ENCODE results near the gene MAGEA9B.
"Not testable (repeated sequence)": the region's sequence is repeated elsewhere in the genome, so short reads cannot be mapped to it uniquely, and the experiment has no call there.

Gene MAGEA9B

DNA sequence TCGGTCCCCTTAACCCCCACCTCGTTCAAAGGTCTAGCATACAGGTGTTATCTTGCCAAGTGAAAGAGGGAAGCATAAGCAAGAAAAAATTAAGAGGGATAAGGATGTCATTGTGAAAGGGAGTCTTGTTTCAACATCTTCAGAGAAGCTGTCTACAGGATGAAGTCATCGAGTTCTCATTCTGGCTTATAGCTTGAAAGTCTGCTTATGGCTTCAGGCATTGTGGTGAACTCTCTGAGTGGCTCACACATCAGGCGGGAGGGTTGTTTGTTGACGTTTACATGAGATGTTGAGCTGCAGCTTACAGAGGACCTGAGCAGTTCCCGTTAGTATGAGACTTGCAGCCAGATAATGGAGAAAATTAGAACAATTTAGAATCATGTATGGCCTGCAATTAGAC, 16.6 kb downstream of the MAGEA9B start:
- DNase-seq: peak; percentile 24

DNA sequence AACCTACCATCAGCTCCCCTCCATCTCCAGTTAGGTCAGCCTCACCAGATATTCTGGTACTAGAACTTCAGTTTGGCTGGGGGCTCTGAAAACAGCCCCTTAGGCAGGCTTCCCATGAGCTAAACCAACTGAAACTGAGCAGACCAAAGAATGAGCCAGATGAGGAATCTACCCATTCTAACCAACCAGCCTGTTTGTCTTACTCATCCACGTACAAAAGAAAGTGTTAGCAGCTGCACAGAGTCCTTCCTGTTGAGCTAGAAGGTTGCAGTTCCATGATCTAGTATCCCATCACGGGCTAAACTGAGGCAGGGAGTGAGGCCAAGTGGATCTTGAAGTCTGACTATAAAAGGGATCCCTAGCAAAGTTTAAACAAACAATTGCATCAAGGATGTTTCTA, 17.5 kb downstream of the MAGEA9B start:
- no peak for DNase-seq

DNA sequence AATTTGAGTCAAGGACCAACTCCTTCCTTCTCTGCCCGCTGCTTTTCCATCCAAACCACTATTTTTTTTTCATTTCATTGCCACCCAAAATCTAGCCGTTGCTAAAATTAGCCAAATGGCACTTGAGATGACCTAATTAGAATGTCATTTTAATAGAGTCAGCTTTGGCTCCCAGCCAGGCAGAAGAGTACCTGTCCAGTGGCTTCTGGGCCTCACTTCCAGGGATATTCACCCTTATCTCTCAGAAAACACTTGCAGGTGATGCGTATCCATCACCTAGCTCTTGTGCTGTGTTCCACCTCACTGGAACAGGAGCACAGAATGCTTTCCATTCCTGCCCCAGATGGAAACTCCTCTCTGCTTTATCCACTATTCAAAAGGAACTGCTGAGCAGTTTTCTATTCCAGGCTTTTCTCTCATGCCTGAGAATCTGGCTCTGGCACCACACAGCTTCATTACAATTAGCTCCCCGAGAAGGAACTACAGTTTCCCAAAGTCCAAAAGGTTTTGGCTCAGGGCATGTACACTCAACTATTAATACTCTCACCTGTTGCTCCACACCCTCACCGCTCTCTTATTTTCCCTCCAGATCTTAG, 18.5 kb downstream of the MAGEA9B start:
- peak; percentile 37 for DNase-seq

DNA sequence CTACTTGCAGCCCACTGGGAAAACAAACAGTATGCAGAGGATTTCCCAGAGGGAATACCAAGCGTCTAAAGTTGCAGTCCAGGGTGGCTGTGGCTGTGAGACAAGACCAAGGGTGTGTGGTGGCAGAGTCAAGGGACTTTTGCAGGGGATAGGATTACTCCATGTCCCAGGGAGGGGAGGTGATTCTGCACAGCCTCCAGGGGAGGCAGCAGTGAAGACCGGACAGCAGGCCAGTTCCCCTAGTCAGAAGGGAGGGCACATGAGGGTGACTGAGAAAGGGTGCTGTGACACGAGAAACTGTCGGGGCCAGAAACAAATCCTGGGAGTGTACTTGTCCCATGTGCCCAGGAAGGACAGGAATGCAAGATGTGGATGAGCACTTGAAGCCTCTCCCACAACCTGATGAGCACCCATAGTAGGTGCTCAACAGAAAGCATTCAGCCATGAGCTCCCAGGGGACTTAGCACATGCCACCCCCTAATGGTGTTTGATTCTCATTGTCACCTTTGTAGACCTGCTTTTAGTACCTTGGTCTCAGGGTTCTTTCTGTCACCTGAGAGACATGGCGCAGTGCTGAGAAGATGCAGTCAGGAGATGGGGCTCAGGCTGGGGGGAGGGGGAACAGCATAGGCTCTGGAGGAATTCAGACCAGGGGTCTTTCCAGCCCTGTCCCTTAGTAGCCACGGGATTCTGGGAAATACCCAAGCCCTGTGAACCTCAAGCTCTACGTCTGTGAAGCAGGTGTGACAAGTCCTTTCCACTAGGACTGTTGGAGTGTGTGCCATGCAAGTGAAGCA, 19.4 kb downstream of the MAGEA9B start:
- DNase-seq: no peak

DNA sequence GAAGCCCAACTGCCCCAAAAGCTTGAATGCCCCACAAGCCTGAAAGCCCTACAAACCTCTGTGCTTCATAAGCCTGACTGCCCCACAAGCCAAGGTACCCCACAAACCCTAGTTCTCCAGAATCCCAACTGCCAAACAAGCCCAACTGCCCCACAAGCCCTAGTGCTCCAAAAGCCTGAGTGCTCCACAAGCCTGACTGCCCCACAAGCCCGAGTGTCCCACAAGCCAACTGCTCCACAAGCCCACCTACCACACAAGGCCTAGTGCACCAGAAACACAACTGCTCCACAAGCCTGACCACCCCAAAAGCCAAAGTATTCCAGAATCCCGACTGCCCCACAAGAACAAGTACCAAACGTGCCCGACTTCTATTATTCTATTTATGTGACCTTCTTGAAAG, 23.9 kb downstream of the MAGEA9B start:
- DNase-seq: no peak

DNA sequence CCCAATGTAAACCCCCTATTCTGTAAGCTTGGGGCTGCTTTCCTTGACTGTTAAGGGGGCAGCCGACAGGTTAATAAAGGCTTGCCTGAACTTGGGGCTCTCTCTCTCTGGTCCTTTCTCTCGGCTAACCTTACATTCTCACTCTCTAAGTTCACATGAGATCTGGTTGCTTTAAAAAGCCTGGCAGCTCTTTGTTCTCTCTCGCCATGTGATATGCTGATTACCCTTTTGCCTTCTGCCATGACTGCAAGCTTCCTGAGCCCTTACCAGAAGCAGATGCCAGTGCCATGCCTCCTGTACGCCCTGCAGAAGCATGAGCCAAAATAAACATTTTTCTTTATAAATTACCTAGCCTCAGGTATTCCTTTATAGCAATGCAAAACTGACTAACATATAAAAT, 32.0 kb downstream of the MAGEA9B start:
- DNase-seq: not testable (repeated sequence)

DNA sequence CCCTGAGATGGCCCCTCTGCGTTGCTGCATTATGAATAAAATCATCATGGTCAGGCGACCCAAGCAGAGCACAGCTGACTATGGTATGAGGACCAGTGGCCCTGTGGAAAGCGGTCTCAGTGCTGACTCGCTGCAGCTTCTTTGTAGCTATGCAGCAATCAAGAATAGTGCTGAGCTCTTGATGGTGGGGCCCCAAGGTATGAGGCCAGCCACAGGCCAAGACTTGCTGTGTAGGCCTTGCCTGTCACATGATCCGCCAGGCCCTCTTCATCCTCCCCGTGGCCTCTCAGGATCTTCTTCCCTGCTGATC, 35.4 kb downstream of the MAGEA9B start:
- not testable (repeated sequence) for DNase-seq

DNA sequence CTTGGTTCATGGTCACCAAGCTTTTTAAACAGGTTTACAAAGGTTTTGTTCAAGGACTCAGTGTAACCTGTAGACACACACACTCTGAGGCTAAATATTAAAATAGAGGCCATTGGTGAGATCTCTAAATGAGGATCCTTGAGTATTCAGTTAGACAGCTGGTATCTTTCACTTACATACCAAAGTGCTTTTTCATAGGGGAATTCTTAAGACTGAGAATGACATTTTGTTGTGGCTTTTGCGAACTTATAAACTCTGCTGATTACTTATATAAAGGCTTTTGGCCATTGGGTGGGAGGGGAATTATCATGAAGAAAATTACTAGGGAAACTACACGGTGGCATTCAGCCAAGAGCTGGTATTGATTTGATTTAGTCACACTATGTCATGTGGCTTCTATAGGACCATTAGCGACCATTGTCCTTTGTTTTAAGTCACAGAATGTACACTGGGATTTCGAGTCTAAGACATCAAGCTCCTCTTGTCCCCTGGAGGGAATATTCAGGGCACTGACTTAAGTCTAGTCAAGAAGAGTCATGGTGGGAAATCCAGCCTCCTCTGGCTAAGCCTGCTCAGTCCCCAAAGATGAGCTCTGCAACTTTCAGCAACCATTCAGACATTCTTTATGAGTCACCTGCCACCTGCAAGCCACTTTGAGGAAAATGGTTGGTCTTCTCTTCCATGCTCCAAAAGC, 35.9 kb downstream of the MAGEA9B start:
- not testable (repeated sequence) for DNase-seq

DNA sequence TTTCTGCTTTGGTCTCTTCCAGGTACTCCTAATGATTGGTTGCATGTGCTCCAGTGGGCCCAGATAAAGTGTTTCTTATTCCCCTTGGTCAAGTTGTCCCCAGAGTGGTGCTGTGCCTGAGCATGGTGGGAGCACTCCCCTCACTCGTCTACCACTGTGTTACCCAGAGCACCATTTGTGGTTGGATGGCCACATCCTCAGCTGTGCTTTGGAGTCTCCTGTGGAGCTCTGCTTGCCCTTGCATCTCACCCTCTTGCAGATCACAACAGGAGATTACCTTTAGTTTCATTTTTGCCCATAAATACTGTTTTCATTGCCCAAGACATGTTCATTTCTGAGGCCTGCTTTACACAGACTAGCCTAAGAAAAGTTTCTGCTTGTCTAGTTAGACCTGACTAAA, 36.8 kb downstream of the MAGEA9B start:
- not testable (repeated sequence) for DNase-seq

DNA sequence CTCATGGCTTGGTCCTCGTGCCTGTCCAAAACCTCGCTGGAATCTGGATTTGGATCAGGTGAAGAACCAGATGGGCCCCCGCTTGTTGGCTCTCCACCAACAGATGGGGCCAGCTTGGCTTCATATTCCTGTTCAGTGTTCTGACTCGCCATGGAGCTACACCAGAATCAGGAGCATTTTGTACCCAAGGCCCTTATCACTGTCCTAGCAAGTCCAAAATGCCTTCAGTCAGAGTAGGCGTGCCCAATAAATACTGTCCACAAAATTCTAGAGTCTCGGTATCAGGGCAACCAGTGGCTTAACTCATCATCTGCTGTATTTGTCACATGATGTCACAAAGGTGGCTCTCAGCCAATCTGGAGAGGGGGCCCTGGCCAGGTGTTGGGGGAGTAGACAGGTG, 37.6 kb downstream of the MAGEA9B start, which contains the start of gene HSFX3:
Gene HSFX3 (minus strand): TSS at position 224 of the 400 bp plus-strand sequence. CDS start 72 bp downstream, at position 152.
- not testable (repeated sequence) for DNase-seq

DNA sequence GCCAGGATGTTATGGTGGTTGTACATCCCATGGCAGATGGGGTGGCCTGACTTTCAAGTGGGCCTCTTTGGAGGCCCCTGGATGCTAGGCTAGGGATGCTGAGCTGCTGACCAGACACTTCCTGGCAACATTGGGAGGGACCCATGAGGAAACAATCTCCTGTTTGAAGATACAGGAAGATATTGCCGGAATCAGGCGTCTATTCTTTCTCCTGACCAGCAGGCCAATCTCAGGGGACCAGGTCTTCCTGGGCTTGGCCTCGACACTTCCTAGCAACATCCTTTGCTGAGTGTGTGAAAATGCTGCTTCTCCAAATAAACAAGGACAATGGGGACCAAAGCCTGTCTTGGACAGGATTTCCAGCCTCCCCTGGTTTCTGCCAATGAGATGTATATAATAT, 39.5 kb downstream of the MAGEA9B start:
- DNase-seq: not testable (repeated sequence)

DNA sequence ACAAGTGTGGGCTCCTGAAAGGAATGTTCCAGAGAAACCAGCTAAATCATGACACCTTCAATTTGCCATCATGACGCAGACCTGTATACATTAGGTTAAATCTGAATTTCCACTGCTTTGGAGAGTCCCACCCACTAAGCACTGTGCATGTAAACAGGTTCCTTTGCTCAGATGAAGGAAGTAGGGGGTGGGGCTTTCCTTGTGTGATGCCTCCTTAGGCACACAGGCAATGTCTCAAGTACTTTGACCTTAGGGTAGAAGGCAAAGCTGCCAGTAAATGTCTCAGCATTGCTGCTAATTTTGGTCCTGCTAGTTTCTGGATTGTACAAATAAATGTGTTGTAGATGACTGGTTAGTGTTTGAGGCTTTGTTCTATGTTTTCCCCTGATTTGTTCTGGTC, 40.3 kb downstream of the MAGEA9B start:
- not testable (repeated sequence) for DNase-seq

DNA sequence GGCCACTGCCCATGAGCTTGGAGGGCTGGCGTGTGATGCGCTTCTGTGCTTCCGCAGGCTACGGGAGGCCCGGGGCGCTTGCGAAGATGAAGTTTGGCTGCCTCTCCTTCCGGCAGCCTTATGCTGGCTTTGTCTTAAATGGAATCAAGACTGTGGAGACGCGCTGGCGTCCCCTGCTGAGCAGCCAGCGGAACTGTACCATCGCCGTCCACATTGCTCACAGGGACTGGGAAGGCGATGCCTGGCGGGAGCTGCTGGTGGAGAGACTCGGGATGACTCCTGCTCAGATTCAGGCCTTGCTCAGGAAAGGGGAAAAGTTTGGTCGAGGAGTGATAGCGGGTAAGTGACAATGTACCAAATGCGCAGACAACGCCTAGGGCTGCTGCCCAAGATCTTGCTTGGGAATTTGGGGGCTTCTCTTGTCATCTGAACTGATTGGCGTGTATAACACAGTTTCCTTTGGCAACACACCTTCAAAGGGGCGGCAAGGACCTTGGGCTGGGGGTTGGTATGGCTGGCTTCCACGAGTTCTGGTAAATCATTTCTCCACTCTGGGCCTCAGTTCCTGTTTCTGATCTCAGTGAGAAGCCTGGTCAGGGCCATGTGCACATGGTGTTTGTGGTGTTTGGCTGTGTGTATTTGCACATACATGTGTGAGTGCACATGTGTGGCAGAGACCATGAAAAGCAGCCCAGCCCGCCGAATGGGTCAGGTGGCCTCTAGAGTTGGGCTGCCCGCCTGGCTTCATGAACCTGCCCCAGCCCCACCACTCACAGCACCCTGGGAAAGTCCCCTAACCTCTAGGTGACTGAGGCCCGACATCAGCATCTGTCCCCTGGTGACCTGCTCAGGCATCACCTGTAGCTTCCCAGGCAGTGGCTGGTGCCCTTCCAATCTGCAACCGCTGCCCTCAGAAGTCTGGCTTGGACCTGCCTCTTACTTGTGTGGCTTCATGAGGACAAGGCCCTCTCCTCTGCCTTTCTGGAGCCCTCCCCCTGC, 41.4 kb downstream of the MAGEA9B start:
- not testable (repeated sequence) for DNase-seq

DNA sequence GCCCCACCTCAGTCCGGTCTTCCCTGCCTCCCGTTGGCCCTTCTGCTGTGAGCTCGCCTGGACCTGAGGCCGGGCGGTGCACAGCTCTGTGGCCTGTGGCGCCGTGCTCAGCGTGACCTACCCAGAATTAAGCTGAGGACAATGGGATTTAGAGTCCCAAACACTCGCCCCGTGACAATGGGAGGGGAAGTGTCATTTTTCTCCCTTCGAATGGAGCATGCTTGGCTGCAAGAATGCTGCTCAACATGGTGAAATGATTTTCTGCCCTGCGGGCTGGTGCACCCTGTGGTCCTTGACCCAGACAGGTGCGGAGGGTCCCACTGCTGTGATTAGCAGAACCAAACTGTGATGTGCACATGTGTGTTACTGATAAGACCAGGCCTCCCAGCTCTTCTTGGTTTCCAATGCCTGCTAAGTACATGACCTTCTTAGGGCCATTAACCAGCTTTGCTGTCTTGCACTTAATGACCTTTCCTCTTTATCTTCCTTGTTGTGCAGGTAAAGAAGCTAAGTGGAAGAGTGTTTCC, 45.7 kb downstream of the MAGEA9B start:
- no peak for DNase-seq

DNA sequence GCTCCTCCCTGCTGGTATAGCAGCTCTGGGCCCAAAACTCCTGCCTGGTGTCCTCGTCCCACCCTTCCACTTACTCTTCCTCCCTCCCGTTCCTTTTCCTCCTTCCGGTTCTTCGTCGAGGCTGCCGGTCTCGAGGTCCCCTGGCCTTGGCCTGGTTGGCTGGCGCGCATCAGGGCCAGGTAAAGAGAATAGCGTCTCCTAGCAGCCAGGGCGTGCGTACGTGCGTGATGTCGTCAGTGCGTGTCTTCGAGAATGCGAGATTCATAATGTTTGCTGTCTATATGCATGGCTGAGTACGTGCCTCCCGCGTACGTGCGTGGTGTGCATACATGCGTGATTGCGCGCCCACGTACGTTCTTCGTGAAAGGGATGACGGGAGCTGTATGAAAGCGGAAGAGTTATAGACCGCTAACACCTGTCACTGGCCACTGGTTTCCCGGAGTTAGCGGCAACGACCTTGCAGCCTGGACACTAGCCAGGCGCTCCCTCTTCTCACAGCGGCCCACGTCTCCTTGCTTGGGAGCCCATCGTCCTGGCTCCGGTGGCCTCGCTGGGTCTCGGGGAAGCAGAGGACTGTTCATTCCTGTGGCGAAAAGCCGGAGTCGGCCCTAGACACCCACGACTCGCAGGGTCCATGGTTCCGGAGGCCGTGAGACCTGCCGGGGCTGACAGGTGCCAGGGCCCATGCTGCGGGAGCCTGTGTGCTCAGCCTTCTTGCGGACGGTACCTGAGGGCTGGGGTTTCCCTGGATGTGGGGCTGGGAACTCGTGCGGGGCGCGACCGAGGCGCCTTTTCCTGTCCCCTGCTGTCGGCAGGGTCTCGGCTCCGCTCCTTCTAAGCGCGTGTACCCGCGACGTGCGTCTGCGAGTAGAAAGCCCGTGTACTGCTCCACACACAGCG, 46.4 kb downstream of the MAGEA9B start, which contains the start of gene EOLA1:
Gene EOLA1 (plus strand): TSS at position 392 of the 900 bp plus-strand sequence. CDS start 4,619 bp downstream, outside the sequence.
- peak; percentile 82 for DNase-seq

DNA sequence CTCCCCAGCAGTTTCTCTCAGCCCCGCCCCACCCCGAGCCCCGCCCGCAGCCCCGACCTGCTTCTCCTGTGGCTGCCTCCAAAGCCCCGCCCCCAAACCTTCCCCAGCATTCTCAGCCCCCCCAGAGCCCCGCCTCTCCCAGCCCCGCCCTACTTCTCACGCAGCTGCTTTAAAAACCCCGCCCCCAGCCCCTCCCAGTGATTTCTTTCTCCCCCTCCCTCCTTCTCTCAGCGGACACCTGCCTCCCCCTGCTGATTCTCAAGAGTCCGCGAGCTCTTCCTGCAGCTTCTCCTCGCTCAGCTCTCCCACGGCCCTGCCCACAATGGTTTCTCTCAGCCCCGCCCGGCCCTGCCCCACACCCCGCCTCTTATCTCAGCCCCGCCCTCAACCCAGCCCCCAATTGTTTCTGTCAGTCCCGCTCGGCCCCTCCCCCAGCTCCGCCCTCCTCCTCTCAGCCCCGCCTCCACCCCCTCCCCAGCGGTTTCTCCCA, 47.1 kb downstream of the MAGEA9B start:
- peak; percentile 82 for DNase-seq

DNA sequence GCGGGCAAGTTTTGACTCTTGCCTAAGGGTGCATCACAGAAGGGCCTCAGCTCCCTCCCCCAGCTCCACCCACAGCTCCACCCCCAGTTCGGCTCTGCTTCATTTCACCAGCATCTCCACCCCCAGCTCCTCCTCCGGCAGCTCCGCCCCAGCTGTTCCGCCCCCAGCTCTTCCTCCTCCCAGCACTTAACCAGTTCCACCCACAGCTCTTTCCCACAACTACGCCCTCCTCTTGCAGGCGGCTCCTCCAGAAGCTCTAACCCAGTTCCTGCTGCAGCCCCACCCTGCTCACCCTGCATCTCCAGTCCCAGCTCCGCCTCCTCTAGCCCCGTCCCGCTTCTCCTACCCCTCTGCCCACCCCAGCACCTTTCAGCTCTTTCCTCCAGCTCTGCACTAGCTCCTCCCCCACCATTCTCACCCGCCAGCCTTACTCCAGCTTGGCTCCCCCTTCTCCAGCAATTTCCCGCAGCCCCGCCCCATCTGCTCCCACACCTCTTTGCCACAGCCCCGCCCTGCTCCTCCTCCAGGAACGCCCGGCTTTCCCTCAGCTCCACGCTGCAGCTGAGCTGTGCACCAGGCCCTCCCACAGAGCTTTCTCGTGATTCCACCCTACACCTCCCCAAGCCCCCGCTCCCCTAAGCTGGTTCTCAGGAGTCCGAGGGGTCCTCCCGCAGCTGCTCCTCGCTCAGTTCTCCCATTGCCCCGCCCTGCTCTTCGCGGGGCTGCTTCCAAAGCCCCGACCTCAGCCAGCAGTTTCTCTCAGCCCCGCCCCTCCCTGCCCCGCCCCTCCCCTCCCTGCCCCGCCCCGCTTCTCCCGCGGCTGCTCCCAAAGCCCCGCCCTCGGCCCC, 47.8 kb downstream of the MAGEA9B start:
- peak; percentile 91 for DNase-seq

DNA sequence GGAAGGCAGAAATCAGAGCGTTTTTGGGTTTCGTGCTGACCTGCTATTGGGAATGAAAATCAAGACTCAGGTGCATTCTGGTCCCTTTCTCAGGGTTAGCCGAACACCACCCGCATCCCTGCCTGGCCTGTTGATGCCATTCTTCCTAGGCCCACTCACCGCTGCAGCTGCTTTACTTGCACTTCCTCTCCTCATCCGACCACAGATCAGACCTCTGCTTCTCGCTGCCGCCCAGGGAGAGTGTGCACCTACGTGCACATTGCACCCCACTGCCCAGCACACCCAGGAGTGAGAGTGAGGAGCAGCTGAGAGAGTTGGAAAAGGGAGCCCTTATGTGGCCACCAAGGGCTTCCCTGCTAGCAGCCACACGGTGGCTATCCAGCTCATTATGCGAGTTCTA, 49.8 kb downstream of the MAGEA9B start:
- DNase-seq: not testable (repeated sequence)

DNA sequence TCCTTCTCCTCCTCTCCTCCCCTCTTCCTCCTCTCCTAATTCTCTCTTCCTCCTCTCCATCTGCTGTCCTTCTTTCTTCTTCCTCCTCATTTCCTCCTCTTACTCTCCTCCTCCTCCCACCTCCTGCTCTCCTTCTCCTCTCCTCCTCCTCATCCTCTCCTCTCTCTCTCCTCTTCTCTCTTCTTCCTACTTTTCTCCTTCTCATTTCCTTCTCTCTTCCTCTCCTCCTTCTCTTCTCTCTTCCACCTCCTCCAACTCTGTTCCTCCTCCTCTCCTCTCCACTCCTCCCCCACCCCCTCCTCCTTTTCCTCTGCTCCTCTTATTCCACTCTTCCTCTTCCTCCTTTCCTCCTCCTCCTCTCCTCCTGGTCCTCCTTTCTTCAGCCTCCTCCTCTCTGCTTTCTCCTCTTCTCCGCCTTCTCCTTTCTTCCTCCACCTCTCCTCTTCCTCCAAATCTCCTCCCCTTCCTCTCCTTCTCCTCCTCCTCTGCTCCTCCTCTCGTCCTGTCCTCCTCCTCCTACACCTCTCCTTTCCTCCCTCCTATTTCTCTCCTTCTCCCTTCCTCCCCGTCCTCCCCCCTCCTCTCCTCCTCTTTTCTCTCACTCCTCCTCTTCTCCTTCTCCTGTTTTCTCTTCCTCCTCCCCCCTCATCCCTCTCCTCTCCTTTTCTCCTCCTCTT, 52.2 kb downstream of the MAGEA9B start:
- not testable (repeated sequence) for DNase-seq

All from DMS79 treated with DMSO at 0.1 percent for 48 hours (cell line).